BE2C (cell line): Measurements from ENCODE around the gene FAM180A.

Experiments used
- DNase-seq: peaks from one replicate; pipeline ENCODE4 v3.0.0-alpha.2; 2020
- H3K27me3 ChIP-seq: fragments of 250-450 bp; sonication (Bioruptor Pico); 2 replicates; pipeline ENCODE4 v1.5.1; 2020; ENCODE audit warnings: mild to moderate bottlenecking
- H3K36me3 ChIP-seq: fragments of 250-450 bp; sonication (Bioruptor Pico); 2 replicates; pipeline ENCODE4 v1.5.1; 2020; ENCODE audit warnings: mild to moderate bottlenecking
- H3K4me1 ChIP-seq: fragments of 250-450 bp; sonication (Bioruptor Pico); 2 replicates; pipeline ENCODE4 v1.5.1; 2020
- H3K4me3 ChIP-seq: 2 replicates; pipeline ENCODE4 v1.5.1; 2011; ENCODE audit warnings: low read depth, low read length
- H3K9me3 ChIP-seq: fragments of 250-450 bp; sonication (Bioruptor Pico); 2 replicates; pipeline ENCODE4 v1.5.1; 2020
- CTCF ChIP-seq: IDR thresholded peaks from 2 replicates; pipeline ENCODE4 v1.5.1; 2012; ENCODE audit warnings: mild to moderate bottlenecking, low read depth, low read length

The FAM180A gene

GRCh38 chr7:135745703-135746312 is 2.8 kb downstream of the FAM180A start:
- no peak for DNase-seq
- no peak overlapping the region for H3K4me3 ChIP-seq
- H3K36me3 ChIP-seq = no peaks in the 10 kb centered on the region
- H3K4me1 ChIP-seq = no peaks in the 10 kb centered on the region; the same call in 1 of the 2 replicates
- H3K9me3 ChIP-seq = no peaks in the 10 kb centered on the region
- no peaks in the 10 kb centered on the region for H3K27me3 ChIP-seq
- TF ChIP-seq CTCF = no peak

- Histone ChIP-seq H3K4me3 (no peak overlapping the region), H3K9me3 (no peaks in the 10 kb centered on the region), H3K27me3 (no peaks in the 10 kb centered on the region), H3K36me3 (no peaks in the 10 kb centered on the region), H3K4me1 (no peaks in the 10 kb centered on the region; the same call in 1 of the 2 replicates)
- no peak for DNase-seq
- no peak for TF ChIP-seq CTCF
Observed at GRCh38 chr7:135744938-135745702, 3.5 kb downstream of the FAM180A start.

GRCh38 chr7:135743907-135744731 is 4.5 kb downstream of the FAM180A start:
- H3K4me3 ChIP-seq = no peak overlapping the region
- no peaks in the 10 kb centered on the region for H3K36me3 ChIP-seq
- no peaks in the 10 kb centered on the region; the same call in 1 of the 2 replicates for H3K4me1 ChIP-seq
- TF ChIP-seq CTCF = no peak
- no peaks in the 10 kb centered on the region for H3K27me3 ChIP-seq
- no peak for DNase-seq
- H3K9me3 ChIP-seq = no peaks in the 10 kb centered on the region

- Histone ChIP-seq H3K27me3 (no peaks in the 10 kb centered on the region), H3K36me3 (no peaks in the 10 kb centered on the region), H3K9me3 (no peaks in the 10 kb centered on the region), H3K4me3 (no peak overlapping the region), H3K4me1 (no peaks in the 10 kb centered on the region; the same call in 1 of the 2 replicates)
- DNase-seq = no peak
- no peak for TF ChIP-seq CTCF
Observed at GRCh38 chr7:135742371-135742770, 6.2 kb downstream of the FAM180A start.

- no peak for TF ChIP-seq CTCF
- H3K27me3 ChIP-seq = no peaks in the 10 kb centered on the region
- no peaks in the 10 kb centered on the region for H3K9me3 ChIP-seq
- no peak overlapping the region for H3K4me3 ChIP-seq
- H3K4me1 ChIP-seq = no peaks in the 10 kb centered on the region; the same call in 1 of the 2 replicates
- no peak for DNase-seq
- no peaks in the 10 kb centered on the region for H3K36me3 ChIP-seq
Observed at GRCh38 chr7:135741905-135742304, 6.7 kb downstream of the FAM180A start.
